Testis (tissue), 2 donors: Measurements from ENCODE around the gene GALNT15.

Experiments
- CTCF ChIP-seq, 3 experiments: fragments of 450-650 bp in 2 of 3; fragments of 200-600 bp in 1 of 3; sonication (generic) in 1 of 3; IDR thresholded peaks; one replicate each; pipeline ENCODE4 v1.5.1; 2016 to 2019; ENCODE audit warnings: antibody characterized with exemption in 3 of 3, mild to moderate bottlenecking in 2 of 3, moderate library complexity in 1 of 3
- POLR2A ChIP-seq: fragments of 450-650 bp; IDR thresholded peaks from one replicate; pipeline ENCODE4 v1.6.1; 2017; ENCODE audit warnings: antibody characterized with exemption, mild to moderate bottlenecking, moderate library complexity

- TF ChIP-seq CTCF (IDR thresholded peaks at IDR 0.05) (no peak), POLR2A (no peak)
Measured at GRCh38 chr3:16140116-16140893, 34.2 kb upstream of the GALNT15 start.
